Fibroblast of villous mesenchyme (primary cell): ENCODE data around the gene NOX5. TPM values are rescaled to one million over a fixed set of nuclear protein-coding genes. Genes with fewer than 3 reads are reported as not detected.

Source experiments
- DNase-seq: peaks from one replicate; pipeline ENCODE4 v3.0.0-alpha.2; 2010; ENCODE audit warnings: low read depth
- H3K4me3 ChIP-seq: 2 replicates; pipeline ENCODE4 v1.5.1; 2011; ENCODE audit warnings: low read depth, mild to moderate bottlenecking, low read length
- CTCF ChIP-seq: IDR thresholded peaks from 2 replicates; pipeline ENCODE4 v1.5.1; 2012; ENCODE audit warnings: low read depth, mild to moderate bottlenecking, low read length; ENCODE audit not compliant: insufficient read depth
- total RNA-seq: library from RNA; depleted of rRNA; stranded (reverse); fragments of >200 nt; gene quantifications from 2 replicates; pipeline ENCODE4 v1.2.3, GENCODE V29; 2012

NOX5 gene
- total RNA-seq, 1 donor, result 0.43 TPM

GRCh38 chr15:69100821-69101220 lies 86.3 kb downstream of the NOX5 start:
- no peak for TF ChIP-seq CTCF
- DNase-seq, result no peak
- no peak overlapping the region for H3K4me3 ChIP-seq

GRCh38 chr15:69104050-69104750 lies 89.7 kb downstream of the NOX5 start:
- no peak overlapping the region for H3K4me3 ChIP-seq
- no peak for TF ChIP-seq CTCF
- DNase-seq, result no peak

GRCh38 chr15:69105451-69105985 lies 91.0 kb downstream of the NOX5 start:
- DNase-seq, result no peak
- no peak for TF ChIP-seq CTCF
- H3K4me3 ChIP-seq, result no peak overlapping the region

- no peak for TF ChIP-seq CTCF
- peak; percentile 22 for DNase-seq
- no peak overlapping the region for H3K4me3 ChIP-seq
Observed at GRCh38 chr15:69107025-69107620, 92.6 kb downstream of the NOX5 start.

Other genes starting within 250 kb of the NOX5 start
- 28.7 and 38.0 TPM in 2 replicates for gene ANP32A, start 193.8 kb upstream of the NOX5 start, total RNA-seq
- 1.6 and 3.0 TPM in 2 replicates for gene SPESP1, start 84.2 kb upstream of the NOX5 start, total RNA-seq
- gene GLCE, start 145.9 kb downstream of the NOX5 start, total RNA-seq, result 17.7 and 21.6 TPM in 2 replicates